T-cell (primary cell): ENCODE measurements around the gene METTL14. TPM values are rescaled to one million over a fixed set of nuclear protein-coding genes. Genes with fewer than 3 reads are reported as not detected.

ENCODE experiments used
- ATAC-seq, 4 experiments: fragments of 200-7000 bp in 3 of 4; fragments of 150-1000 bp in 1 of 4; cut with Tn5 transposase; replicated peaks in 1 of 4; 1 replicate in 3 of 4; 2 replicates in 1 of 4; pipeline ENCODE4 v1.10.0; 2021; ENCODE audit warnings: moderate library complexity in 3 of 4, mild to moderate bottlenecking in 2 of 4, moderate number of reproducible peaks in 1 of 4
- CTCF ChIA-PET, 2 donors: fragments of 300-600 bp; sonication (Branson Sonifier 250); formaldehyde crosslinking; loops; one replicate each; lab custom pipeline; 2022; ENCODE audit warnings: antibody characterized with exemption in 2 of 2; lab: Charles Lee
- POLR2A ChIA-PET, 2 donors: fragments of 300-600 bp; sonication (Branson Sonifier 250); formaldehyde crosslinking; loops; one replicate each; lab custom pipeline; 2022; ENCODE audit warnings: antibody characterized with exemption in 2 of 2; lab: Charles Lee
- DNase-seq, 35 experiments: peaks; one replicate each; pipeline versions ENCODE4 v3.0.0 to v3.0.0-alpha.2; 2013 to 2023
- H3K27ac ChIP-seq: one replicate; pipeline ENCODE4 v1.5.1; 2013; ENCODE audit warnings: low read length
- H3K27me3 ChIP-seq, 2 experiments: replicated peaks in 1 of 2; 1 replicate in 1 of 2; 2 replicates in 1 of 2; pipeline versions ENCODE4 v1.6.1 to v1.7.0; 2013; ENCODE audit warnings: low read length in 1 of 2, mixed read lengths in 1 of 2; ENCODE audit not compliant: control insufficient read depth in 2 of 2, insufficient read depth in 2 of 2; ENCODE audit errors: extremely low read depth in 1 of 2
- H3K36me3 ChIP-seq, 2 donors: 1 replicate in 1 of 2; 2 replicates in 1 of 2; pipeline versions ENCODE4 v1.6.1 to v1.7.0; 2013; ENCODE audit warnings: low read length in 1 of 2; ENCODE audit not compliant: control insufficient read depth in 2 of 2, insufficient read depth in 1 of 2; ENCODE audit errors: extremely low read depth in 1 of 2
- H3K4me1 ChIP-seq, 2 experiments: 1 replicate in 1 of 2; 2 replicates in 1 of 2; pipeline versions ENCODE4 v1.6.1 to v1.7.0; 2013; ENCODE audit warnings: low read length in 2 of 2, mixed read lengths in 1 of 2; ENCODE audit not compliant: insufficient read depth in 2 of 2, control insufficient read depth in 1 of 2; ENCODE audit errors: extremely low read depth in 1 of 2
- H3K4me3 ChIP-seq, 2 donors: 1 replicate in 1 of 2; 2 replicates in 1 of 2; pipeline versions ENCODE4 v1.5.1 to v1.7.0; 2013; ENCODE audit warnings: mild to moderate bottlenecking in 2 of 2, low read length in 1 of 2, moderate library complexity in 1 of 2; ENCODE audit not compliant: control insufficient read depth in 1 of 2; ENCODE audit errors: extremely low read depth in 1 of 2
- H3K9me3 ChIP-seq: 2 replicates; pipeline ENCODE4 v1.7.0; 2013
- H3K27ac Mint-ChIP-seq, 2 donors: one replicate each; pipeline ENCODE4 v1.8.0; 2020 to 2021; ENCODE audit warnings: mild to moderate bottlenecking in 2 of 2, mixed read lengths in 2 of 2
- H3K27me3 Mint-ChIP-seq, 2 donors: one replicate each; pipeline ENCODE4 v1.8.0; 2021 to 2022; ENCODE audit warnings: mixed read lengths in 2 of 2
- H3K36me3 Mint-ChIP-seq: one replicate; pipeline ENCODE4 v1.8.0; 2021; ENCODE audit warnings: mixed read lengths
- H3K4me1 Mint-ChIP-seq, 3 donors: one replicate each; pipeline ENCODE4 v1.8.0; 2020 to 2022; ENCODE audit warnings: mixed read lengths in 3 of 3, mild to moderate bottlenecking in 1 of 3
- H3K4me3 Mint-ChIP-seq, 3 donors: one replicate each; pipeline ENCODE4 v1.8.0; 2020 to 2022; ENCODE audit warnings: mild to moderate bottlenecking in 3 of 3, mixed read lengths in 3 of 3, moderate library complexity in 3 of 3
- H3K9me3 Mint-ChIP-seq, 3 donors: one replicate each; pipeline ENCODE4 v1.8.0; 2020 to 2022; ENCODE audit warnings: mixed read lengths in 3 of 3
- WGBS: methylation state at CpG from one replicate; pipeline ENCODE4 v1.1.5; 2013; ENCODE audit warnings: missing lambda C conversion rate; ENCODE audit not compliant: insufficient coverage; 5-methylcytosine and 5-hydroxymethylcytosine counted together
- total RNA-seq, 35 experiments: library from RNA in 6 of 35; stranded (reverse) in 6 of 35; fragments of 120-200 nt in 1 of 35; gene quantifications; one replicate each; pipeline versions ENCODE4 v1.2.1 to v1.2.4 and lab custom pipeline; 2013 to 2026

Gene METTL14
- total RNA-seq, 5 donors from 2014 or later (not counting 1 experiment from before 2014, with no cell fraction given): 39.4 to 53.8 (median 48.9) TPM

GRCh38 chr4:118758293-118758692 is 73.1 kb downstream of the METTL14 start:
- DNase-seq (no peak), ATAC-seq (no peak)
- POLR2A ChIA-PET: no interaction called here
- Histone ChIP-seq H3K4me1 (no peaks in the 10 kb centered on the region), H3K36me3 (peaks cover 0 to 17% of the 10 kb centered on the region in 2 donors), H3K27ac (no peak overlapping the region), H3K9me3 (no peaks in the 10 kb centered on the region), H3K27me3 (no peaks in the 10 kb centered on the region), H3K4me3 (no peak overlapping the region)
- WGBS: no CpG with 5 or more reads among the region's 5 CpGs
- Mint-ChIP-seq H3K27me3 (no peaks in the 10 kb centered on the region), H3K9me3 (no peaks in the 10 kb centered on the region), H3K4me1 (peaks cover 0 to 1% (median 0%) of the 10 kb centered on the region in 3 donors), H3K4me3 (no peak overlapping the region), H3K27ac (no peak overlapping the region), H3K36me3 (peaks cover 33% of the 10 kb centered on the region)
- CTCF ChIA-PET: interaction anchor here in 1 of 2 donors (0.6 kb wide), 1 partner anchor 486 kb away, joined by 3 read pairs; no protein-coding TSS in a partner anchor

DNA sequence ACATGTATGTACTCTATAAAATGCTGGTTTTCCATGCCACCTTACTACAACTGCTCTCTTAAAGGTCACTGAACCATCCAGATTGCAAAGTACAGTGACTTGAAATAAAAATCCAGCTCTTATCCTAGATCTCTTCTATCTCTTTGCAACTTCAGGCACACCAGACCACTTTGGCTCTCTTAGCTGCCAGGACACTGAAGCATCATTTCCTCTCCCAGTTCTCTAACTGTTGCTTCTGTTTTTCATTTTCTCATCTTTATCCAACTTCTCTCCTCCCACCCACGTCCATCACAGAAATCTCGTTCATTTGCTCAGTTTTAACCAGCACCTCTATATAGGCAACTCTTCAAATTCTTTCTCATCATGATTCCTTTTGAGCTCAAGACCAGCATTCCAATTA is 74.3 kb downstream of the METTL14 start:
- Mint-ChIP-seq H3K27ac (no peak overlapping the region), H3K4me3 (no peak overlapping the region), H3K27me3 (no peaks in the 10 kb centered on the region), H3K4me1 (peaks cover 0 to 1% (median 0%) of the 10 kb centered on the region in 3 donors), H3K9me3 (no peaks in the 10 kb centered on the region), H3K36me3 (peaks cover 45% of the 10 kb centered on the region)
- Histone ChIP-seq H3K36me3 (peaks cover 0 to 27% of the 10 kb centered on the region in 2 donors), H3K4me1 (no peaks in the 10 kb centered on the region), H3K27me3 (no peaks in the 10 kb centered on the region), H3K9me3 (no peaks in the 10 kb centered on the region), H3K4me3 (no peak overlapping the region), H3K27ac (no peak overlapping the region)
- 86% methylated on average over 2 of the region's 2 CpGs for WGBS
- ChIA-PET CTCF (no interaction called here), POLR2A (no interaction called here)
- no peak for ATAC-seq
- DNase-seq: no peak

- Mint-ChIP-seq H3K27me3 (no peaks in the 10 kb centered on the region), H3K27ac (no peak overlapping the region), H3K4me3 (no peak overlapping the region), H3K9me3 (no peaks in the 10 kb centered on the region), H3K36me3 (peaks cover 46% of the 10 kb centered on the region), H3K4me1 (peaks cover 0 to 1% (median 0%) of the 10 kb centered on the region in 3 donors)
- Histone ChIP-seq H3K4me1 (no peaks in the 10 kb centered on the region), H3K27me3 (no peaks in the 10 kb centered on the region), H3K9me3 (no peaks in the 10 kb centered on the region), H3K27ac (no peak overlapping the region), H3K4me3 (no peak overlapping the region), H3K36me3 (peaks cover 0 to 30% of the 10 kb centered on the region in 2 donors)
- DNase-seq: no peak
- POLR2A ChIA-PET: no interaction called here
- WGBS: 96% methylated on average over 3 of the region's 3 CpGs
- no peak for ATAC-seq
- CTCF ChIA-PET: no interaction called here
These were observed 74.9 kb downstream of the METTL14 start for GRCh38 chr4:118760092-118760491.

DNA sequence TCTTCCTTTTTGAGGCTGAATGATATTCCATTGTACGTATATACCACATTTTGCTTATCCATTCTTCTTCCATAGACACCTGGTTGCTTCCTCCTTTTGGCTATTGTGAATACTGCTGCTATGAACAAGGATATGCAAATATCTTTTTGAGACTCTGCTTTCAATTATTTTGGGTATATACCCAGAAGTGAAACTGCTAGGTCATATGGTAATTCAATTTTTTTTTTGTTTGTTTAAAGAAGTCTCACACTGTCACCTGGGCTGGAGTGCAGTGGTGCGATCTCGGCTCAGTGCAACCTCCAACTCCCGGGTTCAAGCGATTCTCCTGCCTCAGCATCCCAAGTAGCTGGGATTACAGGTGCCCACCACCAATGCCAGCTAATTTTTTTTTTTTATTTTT is 75.3 kb downstream of the METTL14 start:
- Mint-ChIP-seq H3K4me3 (no peak overlapping the region), H3K9me3 (no peaks in the 10 kb centered on the region), H3K36me3 (peaks cover 46% of the 10 kb centered on the region), H3K27ac (no peak overlapping the region), H3K27me3 (no peaks in the 10 kb centered on the region), H3K4me1 (peaks cover 0 to 1% (median 0%) of the 10 kb centered on the region in 3 donors)
- ATAC-seq (no peak), DNase-seq (no peak)
- ChIA-PET POLR2A (no interaction called here), CTCF (no interaction called here)
- no peak overlapping the region for H3K27ac ChIP-seq
- H3K27me3 ChIP-seq: no peaks in the 10 kb centered on the region
- no peaks in the 10 kb centered on the region for H3K4me1 ChIP-seq
- 90% methylated on average over 4 of the region's 5 CpGs for whole genome bisulfite sequencing
- peaks cover 0 to 34% of the 10 kb centered on the region in 2 donors for H3K36me3 ChIP-seq
- no peaks in the 10 kb centered on the region for H3K9me3 ChIP-seq
- H3K4me3 ChIP-seq: no peak overlapping the region

DNA sequence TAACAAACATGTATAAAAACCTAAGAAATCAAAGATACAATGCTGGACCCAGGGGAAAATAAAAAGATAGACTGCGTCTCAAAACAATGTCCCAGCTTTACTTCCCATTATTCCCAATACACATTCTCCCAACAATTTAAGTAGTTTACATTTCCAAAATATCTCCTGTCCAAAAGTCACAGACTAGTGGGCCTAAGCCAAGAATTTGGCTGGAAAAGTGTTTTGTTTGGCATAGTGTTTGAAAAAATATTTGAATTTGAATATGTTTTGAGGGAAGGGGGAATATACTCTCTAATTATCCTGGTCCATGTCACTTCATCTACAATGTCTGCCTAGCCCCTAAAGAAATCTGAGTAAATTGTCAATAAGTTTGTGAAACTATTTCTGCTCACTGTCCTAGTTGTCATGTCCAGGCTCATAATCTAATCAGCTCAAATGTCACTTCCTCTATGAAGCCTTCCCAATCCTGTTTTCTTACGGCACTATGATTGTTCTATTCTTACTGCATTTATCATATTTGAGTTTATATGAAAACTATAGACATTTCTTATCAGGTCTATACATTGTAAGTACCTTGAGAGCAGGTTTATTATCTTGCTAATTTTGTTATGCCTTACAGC is 76.3 kb downstream of the METTL14 start:
- no peaks in the 10 kb centered on the region for H3K4me1 ChIP-seq
- H3K27me3 Mint-ChIP-seq: no peaks in the 10 kb centered on the region

DNA sequence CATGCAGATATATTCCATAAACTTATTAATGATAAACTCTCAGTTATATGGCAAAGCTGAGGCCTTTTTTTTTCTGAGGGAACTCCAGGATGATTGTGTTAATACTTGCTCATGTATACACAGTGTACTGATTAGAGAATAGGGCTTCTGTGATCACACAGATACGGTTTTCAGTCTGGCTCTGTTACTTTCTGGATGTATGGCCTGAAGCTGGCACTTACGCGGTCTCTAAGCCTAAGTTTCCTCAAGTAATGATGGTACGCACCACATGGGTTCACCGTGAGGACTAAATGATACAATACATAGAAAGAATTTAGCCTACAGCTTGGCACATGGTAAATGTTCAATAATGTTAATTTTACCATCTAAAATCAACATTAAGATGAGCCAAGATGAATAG is 77.0 kb downstream of the METTL14 start:
- POLR2A ChIA-PET: no interaction called here
- peaks cover 52% of the 10 kb centered on the region for H3K36me3 Mint-ChIP-seq
- peaks cover 0 to 1% (median 0%) of the 10 kb centered on the region in 3 donors for H3K4me1 Mint-ChIP-seq
- no peaks in the 10 kb centered on the region for H3K27me3 Mint-ChIP-seq
- Histone ChIP-seq H3K36me3 (peaks cover 0 to 48% of the 10 kb centered on the region in 2 donors), H3K9me3 (no peaks in the 10 kb centered on the region), H3K4me3 (no peak overlapping the region), H3K4me1 (no peaks in the 10 kb centered on the region), H3K27me3 (no peaks in the 10 kb centered on the region), H3K27ac (no peak overlapping the region)
- no peak for ATAC-seq
- no peaks in the 10 kb centered on the region for H3K9me3 Mint-ChIP-seq
- H3K27ac Mint-ChIP-seq: no peak overlapping the region
- CTCF ChIA-PET: interaction anchor here in 1 of 2 donors (0.6 to 1.2 kb wide), 2 partner anchors 103 to 130 kb away, joined by 3 read pairs; no protein-coding TSS in a partner anchor
- DNase-seq: no peak
- WGBS: no CpG with 5 or more reads among the region's 5 CpGs
- no peak overlapping the region for H3K4me3 Mint-ChIP-seq

More for the DNA sequence above, 76.3 kb downstream of the METTL14 start:
- Histone ChIP-seq H3K9me3 (no peaks in the 10 kb centered on the region), H3K4me3 (no peak overlapping the region), H3K36me3 (peaks cover 0 to 43% of the 10 kb centered on the region in 2 donors), H3K27ac (no peak overlapping the region), H3K27me3 (no peaks in the 10 kb centered on the region)
- WGBS: no CpG with 5 or more reads among the region's 2 CpGs
- ATAC-seq (no peak), DNase-seq (no peak)
- ChIA-PET POLR2A (no interaction called here), CTCF (interaction anchor here in 1 of 2 donors (1.2 kb wide), 1 partner anchor 103 kb away, joined by 3 read pairs; no protein-coding TSS in a partner anchor)
- peaks cover 49% of the 10 kb centered on the region for H3K36me3 Mint-ChIP-seq
- H3K4me3 Mint-ChIP-seq: no peak overlapping the region
- no peak overlapping the region for H3K27ac Mint-ChIP-seq
- H3K4me1 Mint-ChIP-seq: peaks cover 0 to 1% (median 0%) of the 10 kb centered on the region in 3 donors
- no peaks in the 10 kb centered on the region for H3K9me3 Mint-ChIP-seq
